Glomerular visceral epithelial cell (primary cell): ENCODE results near the gene OSGEP.
A peak's percentile ranks its signal among the peaks of the same experiment; 100 is the strongest.

Experiments used
- DNase-seq: peaks from one replicate; pipeline ENCODE4 v3.0.0-alpha.2; 2016; ENCODE audit errors: extremely low spot score

OSGEP gene

GRCh38 chr14:20434701-20435581, 19.7 kb downstream of the OSGEP start:
- no peak for DNase-seq

- no peak for DNase-seq
These were observed 24.6 kb downstream of the OSGEP start for GRCh38 chr14:20429801-20430669.

- DNase-seq = no peak
These were observed 25.8 kb downstream of the OSGEP start for GRCh38 chr14:20428802-20429201.

- DNase-seq = no peak
These were observed 26.6 kb downstream of the OSGEP start for GRCh38 chr14:20428010-20428365.

- DNase-seq = peak; percentile 58
These were observed 27.2 kb downstream of the OSGEP start for GRCh38 chr14:20427231-20428009.

- no peak for DNase-seq
These were observed 29.8 kb downstream of the OSGEP start for GRCh38 chr14:20424851-20425250.

GRCh38 chr14:20422886-20423285, 31.7 kb downstream of the OSGEP start:
- no peak for DNase-seq

GRCh38 chr14:20421267-20421666, 33.3 kb downstream of the OSGEP start:
- DNase-seq = no peak

GRCh38 chr14:20419419-20419818, 35.2 kb downstream of the OSGEP start:
- no peak for DNase-seq

GRCh38 chr14:20418501-20418909, 36.1 kb downstream of the OSGEP start:
- DNase-seq = no peak

- no peak for DNase-seq
These were observed 37.1 kb downstream of the OSGEP start for GRCh38 chr14:20417250-20418186.

- no peak for DNase-seq
These were observed 38.4 kb downstream of the OSGEP start for GRCh38 chr14:20416223-20416622.

- peak; percentile 57 for DNase-seq
These were observed 38.8 kb downstream of the OSGEP start for GRCh38 chr14:20415782-20416206.

- DNase-seq = peak; percentile 31
These were observed 40.9 kb downstream of the OSGEP start for GRCh38 chr14:20413744-20414082.

- peak; percentile 87 for DNase-seq
These were observed 41.5 kb downstream of the OSGEP start, which contains the start of gene TEP1 for GRCh38 chr14:20412876-20413743. TEP1 (minus strand) TSS chr14:20413501; CDS start chr14:20408439, 5,062 bp downstream.

GRCh38 chr14:20412411-20412810, 42.2 kb downstream of the OSGEP start:
- no peak for DNase-seq

- peak; percentile 37 for DNase-seq
These were observed 45.4 kb downstream of the OSGEP start for GRCh38 chr14:20409226-20409625.

- no peak for DNase-seq
These were observed 51.1 kb downstream of the OSGEP start for GRCh38 chr14:20403521-20403920.

- peak; percentile 37 for DNase-seq
These were observed 53.5 kb downstream of the OSGEP start for GRCh38 chr14:20400965-20401593.
